HG03045 (cell line): ENCODE results near the gene BZW2.
"Not testable (repeated sequence)": the region's sequence is repeated elsewhere in the genome, so short reads cannot be mapped to it uniquely, and the experiment has no call there.

Source experiments
- ATAC-seq: cut with Tn5 transposase; IDR thresholded peaks from one replicate; pipeline ENCODE4 v1.9.1; 2021; ENCODE audit warnings: mild to moderate bottlenecking, moderate library complexity; ENCODE audit not compliant: unreplicated experiment

Gene BZW2

DNA sequence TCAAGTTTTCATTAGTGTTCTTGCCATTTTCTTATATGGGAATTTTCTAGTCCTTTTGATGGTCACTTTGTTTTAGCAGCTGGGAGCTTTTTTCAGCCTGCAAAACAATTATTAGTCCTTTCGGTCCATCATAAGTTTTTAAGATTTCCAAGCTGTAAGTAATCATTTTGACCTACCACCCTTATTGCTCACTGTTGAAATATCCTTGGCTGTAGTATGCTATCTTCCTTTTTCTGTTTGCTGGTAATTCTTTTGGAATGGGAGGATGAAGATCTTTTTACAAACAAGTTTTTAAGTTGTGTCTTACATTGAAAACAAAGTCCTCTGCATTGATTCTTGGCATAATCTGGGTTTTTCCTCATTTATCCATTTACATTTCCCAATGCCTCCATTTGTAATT is 24.0 kb downstream of the BZW2 start:
- ATAC-seq = no peak

DNA sequence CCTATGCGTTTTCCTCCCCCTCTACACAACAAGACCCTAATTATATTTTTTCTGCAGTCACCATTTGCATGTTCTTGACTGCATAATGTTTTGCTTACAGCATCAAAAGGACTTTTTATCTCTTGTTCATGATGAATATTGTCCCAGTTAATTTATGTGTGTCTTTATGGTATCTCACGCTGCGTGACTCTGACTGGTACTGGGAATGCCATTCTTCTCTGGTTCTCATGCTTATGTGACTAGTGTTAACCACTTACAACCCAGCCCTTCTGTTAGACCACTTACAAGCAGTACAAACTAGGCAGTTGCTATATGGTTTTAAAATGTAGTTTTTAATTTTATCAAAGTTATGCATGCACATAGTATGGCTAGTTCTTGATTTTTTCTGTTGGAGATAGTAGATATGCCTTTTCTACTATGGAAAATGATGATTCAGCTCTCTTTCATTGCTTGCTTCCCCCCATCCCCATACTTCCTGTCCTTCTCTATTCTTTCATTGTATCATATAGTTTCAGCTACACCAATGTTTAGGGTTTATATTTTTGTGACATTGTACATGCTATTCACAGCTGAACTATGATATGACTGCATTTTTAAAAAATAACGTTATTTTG is 24.9 kb downstream of the BZW2 start:
- ATAC-seq = no peak

DNA sequence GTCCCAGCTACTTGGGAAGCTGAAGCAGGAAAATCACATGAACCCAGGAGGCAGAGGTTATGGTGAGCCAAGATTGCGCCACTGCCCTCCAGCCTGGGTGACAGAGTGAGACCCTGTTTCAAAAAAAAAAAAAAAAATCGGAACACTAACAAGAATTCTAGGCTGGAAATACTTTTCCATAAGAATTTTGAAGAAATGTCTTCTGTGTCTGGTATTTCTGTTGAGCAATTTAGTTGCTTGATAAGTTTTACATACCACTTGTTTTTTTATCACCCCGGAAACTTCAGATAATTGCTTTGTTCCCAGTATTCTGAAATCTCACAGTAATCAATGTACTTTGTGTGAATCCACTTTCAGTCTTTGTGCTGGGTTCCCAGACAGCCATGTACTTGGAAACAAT is 25.8 kb downstream of the BZW2 start:
- ATAC-seq = no peak

DNA sequence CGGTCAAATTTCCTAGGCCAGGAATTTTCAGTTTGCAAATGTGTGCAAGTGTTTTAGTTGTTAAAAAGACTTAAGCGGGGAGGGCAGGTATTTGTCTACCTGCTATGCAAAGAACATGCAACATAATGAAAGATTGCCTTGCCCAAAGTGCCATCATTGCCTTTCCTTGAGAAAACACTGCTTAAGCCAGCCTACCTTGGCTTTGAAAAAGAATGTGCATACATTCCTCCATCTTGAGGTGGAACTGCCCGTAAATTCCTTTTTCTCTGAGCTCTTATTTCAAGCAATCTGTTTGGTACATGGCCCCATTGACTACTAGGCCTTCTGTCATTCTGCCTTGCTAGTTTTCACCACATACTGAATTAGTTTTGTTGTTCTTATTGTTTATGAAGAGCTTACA is 29.3 kb downstream of the BZW2 start:
- ATAC-seq = no peak

DNA sequence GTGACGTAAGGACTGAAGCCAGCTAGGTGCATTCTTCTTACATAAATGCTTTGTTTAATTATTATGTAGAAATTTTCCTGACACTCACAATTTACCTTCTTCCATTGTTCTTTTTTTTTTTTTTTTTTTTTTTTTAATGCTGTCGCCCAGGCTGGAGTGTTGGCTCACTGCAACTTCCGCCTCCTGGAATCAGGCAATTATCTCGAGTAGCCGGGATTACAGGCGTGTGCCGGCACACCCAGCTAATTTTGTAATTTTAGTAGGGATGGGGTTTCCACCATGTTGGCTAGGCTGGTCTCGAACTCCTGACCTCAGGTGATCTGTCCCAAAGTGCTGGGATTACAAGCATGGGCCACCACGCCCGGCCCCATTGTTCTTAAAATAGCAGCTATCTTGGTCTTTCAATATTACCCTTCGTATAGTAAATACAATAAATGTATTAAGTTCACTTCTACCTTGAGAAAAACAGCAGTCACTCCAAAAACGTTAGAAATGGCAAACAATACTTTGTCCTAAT is 32.1 kb downstream of the BZW2 start:
- no peak for ATAC-seq

DNA sequence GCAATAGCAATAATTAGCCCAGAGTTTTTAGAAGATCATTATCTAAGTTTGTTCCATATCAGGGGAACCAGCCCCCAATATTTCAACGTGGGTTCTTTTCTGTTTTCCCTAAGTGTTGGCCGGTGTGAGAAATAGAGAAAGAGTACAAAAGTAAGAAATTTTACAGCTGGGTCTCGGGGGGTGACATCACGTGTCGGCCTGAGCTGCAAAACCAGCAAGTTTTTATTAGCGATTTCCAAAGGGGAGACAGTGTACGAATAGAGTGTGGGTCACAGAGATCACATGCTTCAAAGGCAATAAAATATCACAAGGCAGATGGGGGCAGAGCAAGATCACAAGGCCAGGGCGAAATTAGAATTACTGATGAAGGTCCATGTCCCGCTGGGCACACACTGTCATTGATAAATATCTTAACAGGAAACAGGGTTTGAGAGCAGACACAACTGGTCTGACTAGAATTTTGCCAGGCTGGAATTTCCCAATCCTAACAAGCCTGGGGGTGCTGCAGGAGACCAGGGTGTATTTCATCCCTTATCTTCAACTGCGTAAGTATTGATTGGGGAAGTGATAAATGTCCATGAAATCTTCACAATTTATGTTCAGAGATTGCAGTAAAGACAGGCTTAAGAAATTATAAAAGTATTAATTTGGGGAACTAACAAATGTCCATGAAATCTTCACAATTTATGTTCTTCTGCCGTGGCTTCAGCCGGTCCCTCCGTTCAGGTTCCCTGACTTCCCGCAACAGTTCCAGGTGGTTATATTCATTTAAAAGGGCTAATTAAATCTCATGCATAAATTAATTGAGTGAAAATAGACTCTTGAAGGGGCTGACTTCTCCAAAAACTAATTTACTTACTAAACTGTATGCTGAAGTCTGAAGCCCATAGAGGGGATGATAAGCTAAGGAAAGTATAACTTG is 32.9 kb downstream of the BZW2 start:
- not testable (repeated sequence) for ATAC-seq

DNA sequence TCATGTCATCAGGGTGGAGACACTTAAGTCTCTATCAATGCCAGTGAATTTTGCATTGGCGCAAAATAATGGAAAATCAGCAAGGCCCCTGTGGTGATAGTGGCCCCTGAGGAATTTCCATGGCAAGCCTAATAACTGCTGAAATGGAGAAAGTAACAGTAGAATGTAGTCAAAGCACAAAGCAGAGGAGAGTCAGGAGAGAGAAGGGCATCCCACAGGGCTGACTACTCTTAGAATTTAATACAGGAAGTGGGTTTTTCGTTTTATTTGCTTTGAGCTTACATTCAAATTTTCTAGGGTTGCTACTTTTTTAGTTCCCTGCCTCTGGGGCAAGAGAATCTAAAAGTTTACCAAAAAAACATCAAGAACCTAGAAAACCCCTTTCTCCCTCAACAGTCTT is 39.0 kb downstream of the BZW2 start:
- ATAC-seq = no peak

DNA sequence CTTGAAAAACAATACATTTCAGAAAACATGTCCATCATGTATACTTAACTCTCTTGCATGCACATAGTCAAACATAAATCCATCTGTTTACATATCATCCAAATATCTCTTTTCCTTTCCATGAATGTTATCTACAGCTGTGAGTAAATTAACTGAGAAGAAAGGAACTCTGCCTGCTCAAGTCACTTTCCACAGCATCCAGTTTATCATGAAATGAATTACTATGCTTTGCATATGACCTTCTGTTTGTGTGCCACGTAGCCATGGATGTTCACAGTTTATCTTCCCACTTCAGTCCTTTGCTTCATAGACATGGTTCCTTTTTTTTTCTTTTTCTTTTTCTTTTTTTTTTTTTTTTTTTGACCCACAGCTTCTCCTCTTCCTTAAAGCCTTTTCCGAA is 39.6 kb downstream of the BZW2 start:
- ATAC-seq = no peak

DNA sequence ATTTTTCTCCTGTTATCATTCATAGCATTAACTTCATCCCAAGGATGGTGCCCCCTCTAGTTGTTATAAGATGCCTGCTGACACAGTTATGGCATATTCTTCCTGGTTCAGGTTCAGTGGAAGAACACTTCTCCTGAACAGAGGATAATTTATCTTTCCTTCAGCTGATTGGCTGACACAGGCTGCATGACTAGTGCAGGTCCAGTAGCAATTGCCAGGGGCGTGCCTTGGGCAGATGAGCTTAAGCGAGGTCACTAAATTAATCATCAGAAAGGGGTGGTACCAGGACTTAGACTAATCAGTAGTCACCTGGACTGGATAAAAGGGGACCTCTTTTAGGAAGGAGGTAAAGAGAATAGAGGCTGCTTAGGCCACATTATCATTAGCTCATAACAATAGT is 42.3 kb downstream of the BZW2 start:
- no peak for ATAC-seq

DNA sequence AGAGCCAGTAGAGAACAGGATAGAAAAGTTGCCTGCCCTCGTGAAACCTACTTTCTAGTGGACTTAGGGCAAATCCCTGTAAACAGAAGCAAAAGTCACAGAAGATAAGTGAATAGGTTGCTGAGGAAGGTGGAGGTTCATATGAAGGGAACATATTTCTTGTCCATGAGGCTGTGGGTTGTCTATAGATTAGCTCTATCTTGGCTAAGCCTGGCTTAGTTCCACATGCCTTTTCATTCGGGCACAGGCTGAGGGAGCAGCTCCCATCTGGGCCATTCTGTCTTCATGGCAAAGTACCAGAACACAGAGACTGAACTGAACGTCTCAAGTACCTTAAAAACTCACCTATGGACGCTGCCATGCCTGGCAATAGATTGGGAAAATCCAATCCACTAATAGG is 45.3 kb downstream of the BZW2 start:
- no peak for ATAC-seq

DNA sequence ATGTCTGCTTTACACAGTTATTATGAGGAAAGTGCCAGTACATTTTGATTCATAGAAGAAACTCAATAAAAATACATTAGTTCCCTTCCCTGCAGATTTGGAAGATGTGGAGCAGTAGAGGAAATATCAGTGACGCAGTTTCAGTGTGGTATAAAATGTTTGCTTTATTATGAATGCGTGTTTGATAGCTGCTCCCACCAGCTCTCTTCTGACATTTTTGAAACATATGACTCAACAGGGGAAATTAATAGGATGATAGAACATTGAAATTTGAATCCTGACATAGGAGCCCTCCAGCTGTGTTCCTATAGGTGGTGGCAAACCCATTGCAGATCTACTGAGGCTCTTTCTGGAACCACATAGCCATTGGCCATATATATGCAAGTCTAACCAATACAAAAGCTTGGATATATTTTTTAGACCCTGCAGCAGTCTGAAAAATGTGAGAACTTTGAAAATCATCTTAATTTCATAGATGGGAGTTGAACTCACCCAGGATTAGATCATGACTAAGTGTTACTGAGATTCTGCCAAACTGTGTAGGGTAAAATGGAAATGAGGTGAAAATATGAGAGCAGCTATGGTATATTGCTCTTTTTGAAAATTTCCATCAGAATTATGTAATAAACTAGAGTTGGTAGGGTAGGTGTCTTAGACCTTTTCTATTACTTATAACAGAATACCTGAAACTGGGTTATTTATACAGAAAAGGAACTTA is 47.8 kb downstream of the BZW2 start:
- ATAC-seq = no peak

DNA sequence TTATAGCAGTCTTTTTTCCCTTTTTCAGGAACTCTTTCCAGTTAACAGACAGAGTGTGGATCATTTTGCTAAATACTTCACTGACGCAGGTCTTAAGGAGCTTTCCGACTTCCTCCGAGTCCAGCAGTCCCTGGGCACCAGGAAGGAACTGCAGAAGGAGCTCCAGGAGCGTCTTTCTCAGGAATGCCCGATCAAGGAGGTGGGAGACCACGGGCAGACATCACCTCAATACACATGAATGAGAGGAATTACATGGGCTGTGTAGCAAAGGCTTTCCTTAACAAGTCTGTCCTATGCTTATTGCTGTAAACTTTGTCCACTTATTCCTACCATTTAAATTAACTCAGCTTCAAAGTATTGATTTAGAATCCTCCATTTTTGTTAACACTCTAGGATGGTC is 48.8 kb downstream of the BZW2 start:
- no peak for ATAC-seq

DNA sequence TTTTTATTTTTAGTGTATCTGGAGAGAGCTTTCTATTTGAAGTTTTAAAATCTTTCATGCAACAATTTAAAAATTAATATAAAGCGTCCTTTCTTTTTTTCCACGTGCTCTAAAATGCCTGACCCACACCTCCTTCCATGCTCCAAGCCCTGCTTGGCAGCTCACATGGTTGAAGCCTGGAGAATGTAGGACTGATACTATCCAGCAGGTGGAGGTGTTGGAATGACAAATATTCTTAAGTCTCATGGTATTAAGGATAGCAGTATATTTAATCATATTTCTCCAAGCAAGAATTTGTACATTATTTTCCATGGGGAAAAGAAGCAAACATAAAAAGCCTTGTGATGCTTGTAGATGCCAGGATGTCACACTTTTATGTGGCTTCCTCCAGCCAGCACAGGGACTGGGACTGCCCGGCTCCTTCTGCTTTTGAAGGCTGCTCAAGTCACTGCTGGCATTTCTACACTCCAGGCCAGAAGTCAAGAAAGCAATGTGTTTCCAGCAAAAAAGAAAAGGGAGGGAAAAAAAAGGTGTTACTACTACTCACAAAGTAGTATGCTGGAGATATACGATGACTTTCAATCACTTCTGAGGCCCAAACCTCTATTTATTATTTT is 49.7 kb downstream of the BZW2 start:
- no peak for ATAC-seq

DNA sequence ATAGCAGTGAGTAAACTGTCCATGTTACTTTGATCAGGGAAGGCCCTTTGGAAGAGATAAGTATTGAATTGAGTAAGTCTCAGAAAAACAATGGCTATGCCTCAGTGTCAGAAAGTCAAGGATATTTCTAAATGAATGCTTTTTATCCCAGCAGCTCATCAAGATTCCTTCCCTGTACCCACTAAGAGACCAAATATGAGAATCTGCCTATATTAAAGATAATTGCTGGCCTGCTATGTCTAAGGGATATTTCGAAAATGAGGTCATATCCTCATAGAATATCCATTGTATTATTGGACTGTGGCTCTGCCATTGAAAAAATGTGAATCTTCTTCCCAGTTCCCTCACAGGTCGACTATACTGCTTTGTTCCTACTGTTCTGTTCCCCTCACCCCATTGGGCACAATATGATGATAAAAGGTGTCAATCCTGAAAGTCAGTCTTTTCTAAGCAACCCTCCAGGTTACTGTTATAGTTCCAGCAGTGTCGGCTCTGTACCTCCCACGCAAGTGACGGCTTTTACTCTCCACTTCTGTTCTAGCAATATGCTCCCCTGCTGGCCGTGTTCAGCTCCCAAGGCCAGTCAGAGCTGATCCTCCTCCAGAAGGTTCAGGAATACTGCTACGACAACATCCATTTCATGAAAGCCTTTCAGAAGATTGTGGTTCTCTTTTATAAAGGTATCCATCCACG is 51.7 kb downstream of the BZW2 start:
- ATAC-seq = no peak

DNA sequence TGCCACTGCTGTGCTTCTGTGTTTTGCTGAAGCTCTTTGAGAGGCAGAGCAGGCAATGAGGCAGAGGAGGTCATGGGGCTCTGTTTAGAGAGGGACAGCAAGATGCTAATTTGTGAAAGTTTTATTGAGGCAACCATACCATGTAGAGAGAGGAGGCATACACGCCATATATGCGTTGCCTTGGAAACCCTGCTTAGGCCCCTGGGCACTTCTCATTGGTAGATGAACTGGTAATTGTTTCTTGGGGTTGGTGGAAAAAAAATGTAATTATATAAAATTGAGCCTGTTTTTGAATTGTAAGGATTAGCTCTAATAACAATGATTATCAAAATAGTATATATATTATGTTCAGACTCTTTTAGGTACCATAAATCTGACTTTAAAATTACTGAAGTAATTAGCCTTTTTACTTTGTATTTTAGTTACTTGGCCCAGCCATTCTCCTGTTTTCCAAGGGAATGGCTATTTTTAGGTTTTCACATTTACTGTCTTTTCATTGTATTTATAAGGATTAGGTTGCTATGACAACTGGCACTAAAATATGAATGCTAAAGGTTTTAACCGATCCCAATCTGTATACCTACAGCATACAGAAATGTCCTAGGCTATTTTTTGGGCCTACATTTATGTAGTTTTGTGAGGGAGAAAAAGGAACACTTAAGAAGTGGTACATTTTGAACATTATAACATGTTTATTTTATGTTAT is 52.4 kb downstream of the BZW2 start:
- no peak for ATAC-seq

DNA sequence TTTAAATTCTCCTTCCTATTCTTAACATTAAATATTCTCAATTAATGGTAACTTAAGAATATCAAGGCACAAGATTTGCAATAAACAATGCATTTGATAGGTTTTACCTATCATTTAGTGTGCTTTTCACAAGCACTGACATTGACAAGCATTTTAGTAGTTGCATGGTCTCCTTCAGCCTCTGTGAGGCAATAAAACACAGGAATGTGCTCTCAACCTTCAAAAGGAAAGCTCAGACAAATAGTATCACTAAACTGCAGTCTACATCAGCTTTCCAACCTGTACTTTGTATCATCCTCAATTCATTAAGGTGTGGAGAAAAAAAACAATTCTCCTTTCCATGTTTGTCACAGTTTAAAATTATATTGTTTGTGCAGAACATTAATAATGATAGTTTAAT is 56.5 kb downstream of the BZW2 start:
- no peak for ATAC-seq

DNA sequence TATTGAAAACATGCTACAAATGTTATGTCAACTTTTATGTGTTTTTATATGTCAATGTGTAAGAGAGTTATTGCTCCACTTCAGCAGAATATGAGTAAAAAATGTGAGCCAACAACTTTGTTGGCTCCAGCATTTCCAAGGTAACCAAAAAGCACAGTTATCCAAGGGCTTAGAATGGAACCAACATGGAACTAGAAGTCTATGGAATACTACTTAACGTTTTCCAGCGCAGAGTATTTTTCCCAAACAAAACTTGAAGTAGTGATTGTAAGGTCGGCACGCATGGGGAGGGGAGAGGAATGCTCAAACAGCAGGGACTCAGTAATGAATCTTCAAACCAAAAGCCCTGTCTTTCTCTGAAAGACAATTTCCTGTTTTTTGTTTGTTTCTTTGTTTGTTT is 62.5 kb downstream of the BZW2 start:
- ATAC-seq = no peak

DNA sequence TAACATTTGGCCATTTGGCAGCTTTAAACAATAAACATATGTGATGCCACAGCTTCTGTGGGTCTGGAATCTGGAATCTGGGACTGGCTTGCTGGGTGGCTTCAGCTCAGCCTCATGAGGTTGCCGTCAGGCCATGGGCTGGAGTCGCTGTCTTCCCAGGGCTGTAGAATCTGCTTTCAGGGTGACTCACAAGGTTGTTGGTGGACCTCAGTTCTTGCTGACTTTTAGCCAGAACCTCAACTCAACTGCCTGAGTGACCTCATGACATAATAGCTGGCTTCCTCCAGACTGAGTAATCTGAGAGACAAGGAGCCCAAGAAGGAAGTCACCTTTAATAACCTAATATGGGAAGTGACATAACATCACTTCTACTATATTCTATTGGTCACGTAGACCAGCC is 63.0 kb downstream of the BZW2 start:
- no peak for ATAC-seq

DNA sequence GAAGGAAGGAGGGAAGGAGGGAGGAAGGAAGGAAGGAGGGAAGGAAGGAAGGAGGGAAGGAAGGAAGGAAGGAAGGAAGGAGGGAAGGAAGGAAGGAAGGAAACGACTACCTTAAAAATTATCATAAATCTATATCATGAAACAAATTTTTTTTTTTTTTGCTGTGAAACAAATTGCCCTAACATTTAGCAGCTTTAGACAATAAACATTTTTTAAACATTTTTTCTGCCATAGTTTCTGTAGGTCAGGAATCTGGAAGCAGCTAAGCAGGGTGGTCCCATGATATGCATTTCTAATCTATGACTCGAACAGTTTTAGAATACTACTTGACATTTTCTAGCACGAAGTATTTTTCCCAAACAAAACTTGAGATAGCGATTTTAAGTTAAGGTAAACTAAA is 64.7 kb downstream of the BZW2 start:
- no peak for ATAC-seq

DNA sequence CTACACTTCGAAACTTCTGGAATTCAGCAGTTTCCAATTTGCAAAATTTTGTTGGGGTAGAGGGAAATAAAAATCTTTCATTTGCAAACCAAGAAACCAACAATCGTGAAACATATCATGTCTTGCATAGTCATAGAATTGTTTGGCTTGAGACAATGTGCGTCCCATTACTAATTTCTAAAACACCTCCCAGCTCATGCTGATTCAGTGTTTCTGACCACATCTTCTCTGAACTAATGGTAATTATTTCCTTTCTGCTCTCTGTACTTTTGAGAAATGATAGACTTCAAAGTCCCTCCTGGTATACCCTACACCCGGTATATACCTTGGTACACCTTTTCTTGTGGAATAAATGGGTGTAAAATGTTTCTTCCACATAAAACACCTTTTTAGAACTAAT is 65.7 kb downstream of the BZW2 start:
- ATAC-seq = no peak
